Inflammatory macrophage (primary cell): ENCODE data around the gene DHX9.
"Not testable (repeated sequence)": the region's sequence is repeated elsewhere in the genome, so short reads cannot be mapped to it uniquely, and the experiment has no call there.

Source experiments
- DNase-seq, 2 donors: peaks; one replicate each; pipeline ENCODE4 v3.0.0-alpha.2; 2020 to 2022

DHX9 gene

GRCh38 chr1:182890927-182891610 lies 51.9 kb downstream of the DHX9 start:
- no peak for DNase-seq

- no peak for DNase-seq
Observed at GRCh38 chr1:182897696-182898095, 58.5 kb downstream of the DHX9 start.

DNA sequence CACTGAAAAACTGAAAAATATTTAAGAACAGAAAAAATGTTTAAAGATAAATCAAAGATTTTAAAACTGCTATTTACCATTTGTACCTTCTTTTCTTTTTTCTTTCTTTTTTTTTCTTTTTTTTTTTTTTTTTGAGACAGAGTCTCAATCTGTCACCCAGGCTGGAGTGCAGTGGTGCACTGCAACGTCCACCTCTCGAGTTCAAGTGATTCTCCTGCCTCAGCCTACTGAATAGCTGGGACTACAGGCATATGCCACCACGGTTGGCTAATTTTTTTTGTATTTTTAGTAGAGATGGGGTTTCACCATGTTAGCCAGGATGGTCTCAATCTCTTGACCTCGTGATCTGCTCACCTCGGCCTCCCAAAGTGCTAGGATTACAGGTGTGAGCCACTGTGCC lies 62.8 kb downstream of the DHX9 start:
- not testable (repeated sequence) for DNase-seq

DNA sequence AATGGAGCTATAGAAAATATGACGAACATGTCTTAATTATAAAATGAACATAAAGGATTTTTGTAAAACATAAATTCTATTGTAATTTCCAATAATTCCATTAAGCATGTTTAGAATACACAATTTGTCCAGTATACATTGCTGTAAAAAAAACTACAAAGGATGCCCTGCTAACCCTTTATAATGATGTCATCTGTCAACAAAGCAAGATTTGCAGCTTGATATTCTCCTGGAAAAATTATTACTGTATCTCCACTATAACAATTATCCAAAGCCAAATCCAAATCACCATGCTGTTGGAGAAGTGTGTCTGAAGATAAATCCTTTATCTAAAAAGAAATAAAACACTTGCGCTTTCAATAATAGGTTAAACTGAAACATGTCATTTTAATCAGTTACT lies 66.2 kb downstream of the DHX9 start:
- DNase-seq: no peak

- no peak for DNase-seq
Observed at GRCh38 chr1:182909578-182909977, 70.4 kb downstream of the DHX9 start.

DNA sequence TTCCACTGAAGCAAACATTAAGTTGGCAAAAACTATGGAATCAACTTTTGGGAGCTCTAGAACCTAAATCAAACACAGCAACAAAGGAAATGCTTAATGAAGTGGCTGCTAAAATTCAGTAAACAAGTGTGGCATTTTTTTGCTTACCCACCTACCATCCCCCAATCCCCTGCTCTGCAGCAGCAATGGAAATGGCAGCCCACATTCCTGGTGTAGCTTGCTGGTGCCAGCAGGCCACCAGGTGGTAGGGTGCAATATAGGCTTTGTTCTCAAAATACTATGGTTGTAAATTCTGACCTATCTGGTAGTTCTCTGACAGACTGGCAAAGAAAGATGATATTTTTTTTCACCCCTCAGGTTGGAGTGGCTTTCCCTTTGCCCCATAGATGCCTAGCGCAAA lies 71.0 kb downstream of the DHX9 start:
- no peak for DNase-seq

DNA sequence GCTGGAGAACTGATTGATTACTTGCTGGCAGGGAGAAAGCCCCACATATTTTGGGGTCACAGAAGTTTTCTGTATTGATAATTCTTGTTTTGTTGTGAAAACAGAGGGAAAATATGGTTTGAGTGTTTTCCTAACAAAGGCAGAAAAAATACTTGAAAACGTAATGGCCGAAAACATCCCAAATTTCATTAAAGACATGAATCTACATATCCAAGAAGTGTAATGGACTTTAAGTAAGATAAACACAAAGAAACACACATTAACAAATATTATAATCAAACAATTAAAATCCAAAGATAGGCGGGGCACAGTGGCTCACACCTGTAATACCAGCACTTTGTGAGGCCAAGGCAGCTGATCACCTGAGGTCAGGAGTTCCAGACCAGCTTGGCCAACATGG lies 74.3 kb downstream of the DHX9 start:
- no peak for DNase-seq

- no peak for DNase-seq
Observed at GRCh38 chr1:182917378-182917777, 78.2 kb downstream of the DHX9 start.

DNA sequence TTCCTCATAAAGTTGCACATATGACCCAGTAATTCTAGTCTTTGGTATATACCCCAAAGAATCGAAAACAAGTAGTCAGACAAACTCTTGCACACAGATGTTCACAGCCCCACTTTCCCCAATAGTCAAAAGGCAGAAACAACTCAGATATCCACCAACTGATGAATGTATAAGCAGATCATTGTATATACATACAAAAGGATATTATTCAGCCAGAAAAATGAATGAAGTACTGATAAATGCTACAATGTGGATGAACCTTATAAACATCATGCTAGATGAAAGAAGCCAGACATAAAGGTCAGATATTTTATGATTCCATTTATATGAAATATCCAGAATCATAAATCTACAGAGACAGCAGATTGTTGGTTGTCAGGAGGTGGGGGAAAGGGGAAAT lies 86.5 kb downstream of the DHX9 start:
- no peak for DNase-seq

GRCh38 chr1:182927693-182928433 lies 88.7 kb downstream of the DHX9 start:
- DNase-seq: no peak

GRCh38 chr1:182930985-182931384 lies 91.8 kb downstream of the DHX9 start:
- no peak for DNase-seq

DNA sequence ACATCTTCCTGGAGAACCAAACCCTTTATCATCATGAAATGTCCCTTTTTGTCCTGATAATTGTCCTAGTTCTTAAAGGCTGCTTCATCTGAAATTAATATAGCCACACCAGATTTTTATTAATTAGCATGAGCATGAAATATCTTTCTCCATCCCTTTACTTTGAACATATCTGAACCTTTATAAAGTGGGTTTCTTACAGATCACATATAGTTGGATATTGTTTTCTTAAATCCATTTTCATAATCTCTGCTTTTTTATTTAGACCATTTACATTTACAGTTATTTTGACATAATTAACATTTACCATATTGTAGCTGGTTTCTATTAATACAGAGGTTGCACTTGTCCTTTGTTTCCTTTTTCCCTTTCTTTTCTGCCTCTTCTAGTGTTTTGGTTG lies 96.6 kb downstream of the DHX9 start:
- no peak for DNase-seq
